ENCODE measurements around the gene LRRN3. TPM values are rescaled to one million over a fixed set of nuclear protein-coding genes. Genes with fewer than 3 reads are reported as not detected.
A peak's percentile ranks its signal among the peaks of the same experiment; 100 is the strongest.
"Not testable (repeated sequence)": the region's sequence is repeated elsewhere in the genome, so short reads cannot be mapped to it uniquely, and the experiment has no call there.

Gene LRRN3
- 153 TPM for total RNA-seq

DNA sequence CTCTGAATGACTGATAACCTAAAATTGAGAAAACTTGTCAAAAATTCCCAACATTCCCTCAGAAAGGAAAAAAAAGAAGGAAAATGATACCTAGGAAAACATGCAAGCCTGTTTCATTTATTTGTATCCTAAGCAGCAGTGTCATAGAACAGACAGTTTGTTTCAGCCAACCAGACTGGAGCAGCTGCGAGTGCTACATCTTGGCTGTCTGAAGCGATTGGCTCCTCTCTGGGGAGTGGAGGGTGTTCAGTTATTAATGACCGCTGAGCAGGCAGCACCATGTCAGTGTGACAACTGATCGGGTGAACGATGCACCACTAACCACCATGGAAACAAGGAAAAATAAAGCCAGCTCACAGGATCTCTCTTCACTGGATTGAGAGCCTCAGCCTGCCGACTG lies at the start of gene LRRN3:
TSS of gene LRRN3 (plus strand) at position 282 of the 400 bp plus-strand sequence. CDS start 31,646 bp downstream, outside the sequence.
- no peak for FAIRE-seq
- DNase-seq (ENCODE audit: low spot score in 2 of 2): peak in 1 of 2 donors; percentile 15

- FAIRE-seq (no peak), DNase-seq (ENCODE audit: low spot score in 2 of 2) (no peak)
These were observed 49.4 kb upstream of the LRRN3 start for GRCh38 chr7:111041577-111041976.

GRCh38 chr7:111042842-111043241 lies 48.1 kb upstream of the LRRN3 start:
- no peak for DNase-seq (ENCODE audit: low spot score in 2 of 2)
- FAIRE-seq: no peak

GRCh38 chr7:111043561-111043960 lies 47.4 kb upstream of the LRRN3 start:
- FAIRE-seq (no peak), DNase-seq (ENCODE audit: low spot score in 2 of 2) (no peak)

- DNase-seq (ENCODE audit: low spot score in 2 of 2) (no peak), FAIRE-seq (no peak)
These were observed 45.5 kb upstream of the LRRN3 start for GRCh38 chr7:111045449-111045848.

GRCh38 chr7:111047595-111047994 lies 43.3 kb upstream of the LRRN3 start:
- no peak for DNase-seq (ENCODE audit: low spot score in 2 of 2)
- no peak for FAIRE-seq

- FAIRE-seq: no peak
- DNase-seq (ENCODE audit: low spot score in 2 of 2): no peak
These were observed 40.8 kb upstream of the LRRN3 start for GRCh38 chr7:111049971-111050680.

DNA sequence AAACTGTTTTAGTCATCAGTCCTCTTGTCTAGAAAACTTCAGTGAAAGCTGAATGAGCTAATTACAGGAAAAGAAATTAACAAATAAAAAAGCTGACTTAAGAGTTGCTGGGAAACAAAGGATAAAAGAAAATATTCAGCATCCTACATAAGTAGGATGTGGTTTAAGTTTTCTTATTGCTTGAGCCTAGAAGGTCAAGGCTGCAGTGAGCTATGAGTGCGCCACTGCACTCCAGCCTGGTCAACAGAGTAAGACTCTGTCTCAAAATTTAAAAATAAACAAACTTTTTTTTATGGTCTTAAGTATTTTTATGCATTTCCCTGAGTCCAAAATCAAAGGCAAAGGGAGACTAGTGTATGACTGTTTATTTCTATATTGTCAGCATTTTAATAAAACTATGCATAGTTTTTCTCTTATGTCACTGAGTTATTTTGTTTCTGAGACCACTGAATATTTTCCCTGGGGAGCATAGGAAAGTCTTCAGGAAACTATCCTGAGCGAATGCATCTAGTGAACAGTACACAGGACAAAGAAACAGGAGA lies 40.0 kb upstream of the LRRN3 start:
- FAIRE-seq: no peak

GRCh38 chr7:111051832-111052231 lies 39.1 kb upstream of the LRRN3 start:
- DNase-seq (ENCODE audit: low spot score in 2 of 2): no peak
- no peak for FAIRE-seq

More for the DNA sequence above, 40.0 kb upstream of the LRRN3 start:
- DNase-seq (ENCODE audit: low spot score in 2 of 2): no peak

DNA sequence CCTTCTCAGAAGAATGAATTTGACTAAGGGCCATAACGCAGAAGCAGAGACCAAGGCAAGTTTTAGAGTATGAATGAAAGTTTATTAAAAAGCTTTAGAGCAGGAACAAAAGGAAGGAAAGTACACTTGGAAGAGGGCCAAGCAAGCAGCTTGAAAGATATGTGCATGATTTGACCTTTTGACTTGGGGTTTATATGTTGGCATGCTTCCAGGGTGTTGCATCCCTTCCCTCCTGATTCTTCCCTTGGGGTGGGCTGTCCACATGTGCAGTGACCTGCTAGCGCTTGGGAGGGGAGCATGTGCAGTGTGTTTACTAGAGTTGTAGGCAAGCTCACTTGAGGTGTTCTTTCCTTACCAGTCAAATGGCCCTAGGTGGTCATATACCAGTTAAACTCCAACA lies 37.9 kb upstream of the LRRN3 start:
- DNase-seq (ENCODE audit: low spot score in 2 of 2) (no peak), FAIRE-seq (no peak)

GRCh38 chr7:111056371-111056770 lies 34.6 kb upstream of the LRRN3 start:
- FAIRE-seq: no peak
- no peak for DNase-seq (ENCODE audit: low spot score in 2 of 2)

DNA sequence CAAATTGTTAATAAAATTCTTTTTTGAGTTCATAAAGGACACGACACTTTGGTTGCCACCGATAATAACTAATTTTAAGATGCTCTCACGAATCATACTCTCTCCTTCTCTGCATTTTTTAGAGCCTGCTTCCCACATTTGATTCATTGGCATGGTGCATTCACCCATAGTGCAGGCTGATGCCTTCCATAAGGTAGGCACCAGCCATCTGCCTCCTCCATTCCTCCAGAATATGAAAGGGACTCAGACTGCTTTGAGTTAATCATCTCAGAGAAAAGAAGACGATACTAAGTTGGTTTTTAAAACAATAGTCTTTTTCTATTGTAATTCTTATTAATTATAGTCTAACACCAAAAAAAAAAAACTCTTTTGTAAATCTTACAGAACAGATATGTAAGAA lies 33.9 kb upstream of the LRRN3 start:
- no peak for FAIRE-seq
- no peak for DNase-seq (ENCODE audit: low spot score in 2 of 2)

- DNase-seq (ENCODE audit: low spot score in 2 of 2) (no peak), FAIRE-seq (no peak)
These were observed 31.1 kb upstream of the LRRN3 start for GRCh38 chr7:111059833-111060232.

DNA sequence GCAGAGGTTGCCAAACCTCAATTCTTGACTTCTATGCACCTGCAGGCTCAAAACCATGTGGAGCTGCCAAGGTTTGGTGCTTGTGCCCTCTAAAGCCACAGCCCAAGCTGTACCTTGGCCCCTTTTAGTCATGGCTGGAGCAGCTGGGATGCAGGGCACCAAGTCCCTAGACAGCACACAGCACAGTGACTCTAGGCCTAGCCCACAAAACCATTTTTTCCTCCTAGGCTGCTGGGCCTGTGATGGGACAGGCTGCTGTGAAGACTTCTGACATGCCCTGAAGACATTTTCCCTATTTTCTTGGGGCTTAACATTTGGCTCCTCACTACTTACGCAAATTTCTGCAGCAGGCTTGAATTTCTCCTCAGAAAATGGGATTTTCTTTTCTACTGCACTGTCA lies 27.8 kb upstream of the LRRN3 start:
- FAIRE-seq: no peak

DNA sequence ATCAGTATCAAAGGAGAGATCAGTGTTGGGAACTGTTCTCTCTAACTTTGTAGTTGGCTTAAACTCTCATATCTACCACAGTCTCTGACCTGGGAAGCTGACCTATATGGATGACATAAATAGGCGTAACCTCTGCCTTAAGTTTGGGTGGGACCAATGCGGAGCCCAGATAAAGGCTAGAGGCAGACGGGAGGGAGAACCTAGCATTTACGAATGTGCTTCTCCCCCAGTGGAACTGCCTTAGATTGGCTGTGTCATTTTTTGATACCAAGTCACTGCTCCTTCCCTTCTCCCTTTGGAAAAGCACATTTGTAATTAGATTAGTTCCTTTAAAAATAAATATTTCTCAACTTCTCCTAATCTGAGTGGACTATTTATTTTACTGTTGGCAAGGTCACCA lies 23.7 kb upstream of the LRRN3 start:
- FAIRE-seq (no peak), DNase-seq (ENCODE audit: low spot score in 2 of 2) (no peak)

More for the DNA sequence above, 27.8 kb upstream of the LRRN3 start:
- DNase-seq (ENCODE audit: low spot score in 2 of 2): no peak

DNA sequence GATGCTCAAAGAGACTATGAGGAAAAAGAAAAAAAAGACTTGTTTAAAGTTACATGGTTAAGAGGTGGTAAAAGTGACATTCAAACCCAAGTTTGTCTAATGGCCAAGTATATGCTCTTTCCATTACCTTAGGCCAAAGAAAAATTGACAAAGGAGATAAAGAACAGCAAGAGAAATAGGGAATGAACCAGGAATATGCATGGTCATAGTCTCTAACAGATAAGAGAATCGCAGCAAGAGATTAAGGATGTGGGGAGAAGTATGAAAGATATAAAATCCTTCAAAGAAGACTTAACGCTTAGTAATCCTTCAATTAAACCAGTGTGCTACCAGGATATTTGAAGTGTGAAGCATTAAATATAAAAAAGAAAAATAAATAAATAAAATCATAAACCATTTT lies 23.2 kb upstream of the LRRN3 start:
- no peak for FAIRE-seq
- DNase-seq (ENCODE audit: low spot score in 2 of 2): no peak

DNA sequence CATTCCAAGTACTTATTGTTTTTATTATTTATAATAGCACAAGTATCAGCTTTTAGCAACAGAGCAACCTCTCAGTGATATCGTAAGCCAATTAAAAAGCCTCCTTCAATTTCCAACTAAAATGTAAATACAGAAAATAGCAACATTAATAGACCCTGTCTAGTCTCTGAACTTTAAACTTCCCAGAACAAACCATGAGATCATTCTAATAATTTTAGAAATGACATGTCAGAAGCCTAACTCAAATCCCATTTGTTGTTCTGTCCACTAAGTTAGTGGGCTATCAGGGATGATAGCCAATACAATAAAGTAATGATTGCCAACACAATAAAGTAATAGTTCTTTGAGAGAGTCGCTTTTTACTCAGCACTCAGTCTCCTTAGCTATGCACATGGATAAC lies 22.3 kb upstream of the LRRN3 start:
- DNase-seq (ENCODE audit: low spot score in 2 of 2) (no peak), FAIRE-seq (no peak)

DNA sequence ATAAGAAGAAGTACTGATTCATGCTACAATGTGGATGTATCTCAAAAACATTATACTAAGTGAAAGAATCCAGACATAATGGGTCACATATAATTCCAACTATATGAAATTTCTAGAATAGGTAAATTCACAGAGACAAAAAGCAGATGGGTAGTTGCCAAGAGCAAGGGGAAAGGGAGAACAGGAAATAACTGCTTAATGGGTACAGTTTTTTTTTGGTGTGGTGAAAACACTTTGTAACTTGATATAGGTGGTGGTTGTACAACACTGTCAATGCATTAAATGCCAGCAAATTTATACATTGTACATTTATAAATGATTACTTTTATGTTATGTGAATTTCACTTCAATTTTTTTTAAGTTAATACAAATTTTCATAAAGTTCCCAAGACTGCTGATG lies 19.4 kb upstream of the LRRN3 start:
- FAIRE-seq (no peak), DNase-seq (ENCODE audit: low spot score in 2 of 2) (no peak)

GRCh38 chr7:111072658-111073057 lies 18.3 kb upstream of the LRRN3 start:
- not testable (repeated sequence) for FAIRE-seq; DNase-seq (ENCODE audit: low spot score in 2 of 2)

- FAIRE-seq: no peak
- DNase-seq (ENCODE audit: low spot score in 2 of 2): no peak
These were observed 16.7 kb upstream of the LRRN3 start for GRCh38 chr7:111074071-111074747.

DNA sequence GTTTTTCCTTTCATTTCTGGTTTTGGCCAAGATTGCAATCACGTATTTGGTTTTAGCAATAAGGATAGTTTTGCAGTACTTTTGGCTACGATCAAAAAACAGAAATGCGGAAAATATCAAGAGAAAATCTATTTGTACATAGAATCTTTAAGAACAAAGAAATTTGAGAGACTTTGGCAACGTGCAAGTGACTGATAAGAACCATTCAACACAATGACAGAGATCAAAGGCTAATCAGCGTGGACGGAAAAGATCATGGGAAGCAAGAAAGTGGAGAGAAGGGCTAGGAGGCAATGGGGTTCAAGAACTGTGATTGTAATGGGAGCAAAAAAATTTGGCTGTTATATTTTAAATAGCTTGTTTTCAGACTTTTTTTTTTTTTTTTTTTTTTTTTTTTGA lies 16.2 kb upstream of the LRRN3 start:
- no peak for DNase-seq (ENCODE audit: low spot score in 2 of 2)
- no peak for FAIRE-seq

DNA sequence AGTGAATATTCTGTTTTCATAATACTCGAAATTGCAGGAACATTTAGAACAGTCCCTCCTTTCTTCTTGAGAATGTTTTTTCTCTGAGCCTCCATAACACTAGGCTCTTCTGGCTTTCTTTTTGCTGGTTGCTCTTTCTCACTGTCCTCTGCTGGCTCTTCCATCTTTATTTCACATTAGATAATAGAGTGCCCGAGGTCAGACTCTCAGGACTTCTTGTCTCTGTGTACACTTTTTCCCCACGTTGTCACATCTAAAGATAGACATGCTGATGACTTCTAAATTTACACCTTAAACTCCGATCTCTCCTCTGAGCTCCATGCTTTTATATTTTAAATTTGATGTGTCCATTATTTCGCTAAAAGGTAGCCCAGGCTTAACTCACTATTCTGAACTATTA lies 15.4 kb upstream of the LRRN3 start:
- FAIRE-seq: no peak

More for the DNA sequence above, 15.4 kb upstream of the LRRN3 start:
- no peak for DNase-seq (ENCODE audit: low spot score in 2 of 2)
